HCT116 (cell line): Measurements from ENCODE around the gene CREBRF. TPM values are rescaled to one million over a fixed set of nuclear protein-coding genes. Genes with fewer than 3 reads are reported as not detected.
"Not testable (repeated sequence)": the region's sequence is repeated elsewhere in the genome, so short reads cannot be mapped to it uniquely, and the experiment has no call there.

Experiments used
- ATAC-seq: fragments of 200-7000 bp; cut with Tn5 transposase; 2 replicates; pipeline ENCODE4 v1.9.1; 2020; ENCODE audit warnings: mild to moderate bottlenecking, moderate library complexity
- BruUV-seq: library from RNA; stranded (reverse); fragments of 400-500 nt; replicated peaks from 2 replicates; lab custom pipeline; 2021; lab: Mats Ljungman, UMichigan
- CTCF ChIA-PET: fragments of 300-600 bp; sonication (Branson Sonifier 250); formaldehyde crosslinking; loops from one replicate; lab custom pipeline; 2021; ENCODE audit warnings: antibody characterized with exemption; lab: Charles Lee
- POLR2A ChIA-PET: fragments of 300-600, 350-600 bp; sonication (Branson Sonifier 250); formaldehyde crosslinking; loops from one replicate; lab custom pipeline; 2021; ENCODE audit warnings: antibody characterized with exemption; lab: Charles Lee
- RAD21 ChIA-PET, 2 experiments: fragments of 300-600 bp; sonication (Branson Sonifier 250); formaldehyde crosslinking; loops; one replicate each; lab custom pipeline; 2023; ENCODE audit warnings: low total read pairs in 2 of 2; ENCODE audit not compliant: uncharacterized antibody in 2 of 2, unreplicated experiment in 2 of 2, low non-redundant PET in 1 of 2; lab: Charles Lee
- DNase-seq: peaks from one replicate; pipeline ENCODE4 v3.0.0-alpha.2; 2010; ENCODE audit warnings: low read depth, low spot score
- H2AFZ ChIP-seq: fragments of 200-600 bp; shearing (Covaris generic), sonication (generic); 2 replicates; pipeline ENCODE4 v1.6.1; 2017; ENCODE audit warnings: low read depth, mixed run types, mixed read lengths, antibody characterized with exemption, low read length; ENCODE audit not compliant: poor library complexity, severe bottlenecking
- H3K27ac ChIP-seq: 2 replicates; pipeline ENCODE4 v1.5.1; 2012; ENCODE audit warnings: low read depth, low read length
- H3K27me3 ChIP-seq: fragments of 200-600 bp; sonication (generic); 2 replicates; pipeline ENCODE4 v1.6.1; 2016; ENCODE audit warnings: mixed run types, low read length, mixed read lengths; ENCODE audit not compliant: insufficient read depth
- H3K36me3 ChIP-seq, 2 experiments: fragments of 200-500 bp in 1 of 2; fragments of 200-600 bp in 1 of 2; sonication (Bioruptor generic) in 1 of 2; sonication (generic) in 1 of 2; 2 replicates each; pipeline versions ENCODE4 v1.5.1 to v1.6.1; 2014 to 2016; ENCODE audit warnings: low read length in 2 of 2, inconsistent platforms in 1 of 2, mixed read lengths in 1 of 2, mixed run types in 1 of 2; ENCODE audit not compliant: insufficient read depth in 2 of 2, control insufficient read depth in 1 of 2
- H3K4me1 ChIP-seq, 2 experiments: fragments of 200-600 bp in 1 of 2; sonication (generic) in 1 of 2; 2 replicates each; pipeline versions ENCODE4 v1.5.1 to v1.6.1; 2012 to 2017; ENCODE audit warnings: low read length in 2 of 2, inconsistent platforms in 1 of 2, mild to moderate bottlenecking in 1 of 2, mixed read lengths in 1 of 2, mixed run types in 1 of 2, moderate library complexity in 1 of 2; ENCODE audit not compliant: insufficient read depth in 2 of 2, control insufficient read depth in 1 of 2
- H3K4me2 ChIP-seq: fragments of 200-600 bp; sonication (generic); 2 replicates; pipeline ENCODE4 v1.6.1; 2017; ENCODE audit warnings: mixed run types, low read length, mixed read lengths
- H3K4me3 ChIP-seq, 2 experiments: fragments of 200-600 bp in 1 of 2; sonication (generic) in 1 of 2; replicated peaks in 1 of 2; 2 replicates each; pipeline ENCODE4 v1.5.1; 2011 to 2016; ENCODE audit warnings: low read length in 2 of 2, control low read depth in 1 of 2, low read depth in 1 of 2, mild to moderate bottlenecking in 1 of 2, mixed read lengths in 1 of 2, mixed run types in 1 of 2
- H3K79me2 ChIP-seq: fragments of 200-600 bp; sonication (generic); 2 replicates; pipeline ENCODE4 v1.6.1; 2017; ENCODE audit warnings: mild to moderate bottlenecking, mixed run types, low read length, moderate library complexity, mixed read lengths; ENCODE audit not compliant: insufficient read depth
- H3K9ac ChIP-seq: fragments of 200-600 bp; sonication (generic); 2 replicates; pipeline ENCODE4 v1.6.1; 2016; ENCODE audit warnings: low read length, mixed read lengths
- H3K9me2 ChIP-seq: fragments of 200-600 bp; sonication (generic), shearing (Covaris generic); 2 replicates; pipeline ENCODE4 v1.6.1; 2017; ENCODE audit warnings: mixed run types, mild to moderate bottlenecking, moderate library complexity; ENCODE audit not compliant: insufficient read depth
- H3K9me3 ChIP-seq, 2 experiments: fragments of 200-500 bp in 1 of 2; fragments of 200-600 bp in 1 of 2; sonication (Bioruptor generic) in 1 of 2; sonication (generic) in 1 of 2; 2 replicates each; pipeline ENCODE4 v1.6.1; 2014 to 2017; ENCODE audit warnings: low read length in 2 of 2, mixed read lengths in 2 of 2, inconsistent platforms in 1 of 2, low read depth in 1 of 2, mild to moderate bottlenecking in 1 of 2, mixed run types in 1 of 2, moderate library complexity in 1 of 2; ENCODE audit not compliant: control insufficient read depth in 1 of 2, insufficient read depth in 1 of 2
- H4K20me1 ChIP-seq: fragments of 200-600 bp; sonication (generic), shearing (Covaris generic); 2 replicates; pipeline ENCODE4 v1.6.1; 2017; ENCODE audit warnings: mixed run types, mild to moderate bottlenecking, moderate library complexity; ENCODE audit not compliant: insufficient read depth
- ATF3 ChIP-seq: IDR thresholded peaks from 2 replicates; pipeline ENCODE4 v1.6.1; 2012
- CTCF ChIP-seq, 3 experiments: fragments of 200-600 bp in 1 of 3; sonication (generic) in 1 of 3; IDR thresholded peaks in 2 of 3; conservative IDR thresholded peaks in 1 of 3; 2 replicates each; pipeline ENCODE4 v1.5.1; 2012 to 2017; ENCODE audit warnings: low read depth in 2 of 3, low read length in 2 of 3, antibody characterized with exemption in 1 of 3, borderline replicate concordance in 1 of 3, control low read depth in 1 of 3, mild to moderate bottlenecking in 1 of 3, mixed read lengths in 1 of 3, mixed run types in 1 of 3, moderate library complexity in 1 of 3; ENCODE audit not compliant: insufficient read depth in 1 of 3
- FOSL1 ChIP-seq: IDR thresholded peaks from 2 replicates; pipeline ENCODE4 v1.6.1; 2012; ENCODE audit warnings: low read depth
- REST ChIP-seq: IDR thresholded peaks from 2 replicates; pipeline ENCODE4 v1.6.1; 2012; ENCODE audit warnings: low read depth
- SP1 ChIP-seq: IDR thresholded peaks from 2 replicates; pipeline ENCODE4 v1.6.1; 2012; ENCODE audit warnings: low read depth
- YY1 ChIP-seq: IDR thresholded peaks from 2 replicates; pipeline ENCODE4 v1.6.1; 2011; ENCODE audit warnings: low read length, low read depth, moderate library complexity, mild to moderate bottlenecking; ENCODE audit not compliant: insufficient replicate concordance; ENCODE audit errors: extremely low read depth
- intact Hi-C: fragments of 100-400 bp; cut with micrococcal nuclease; formaldehyde crosslinking; loops from 2 replicates; pipeline ENCODE4 v1.10.0; 2022
- total RNA-seq: library from RNA; stranded (reverse); gene quantifications from one replicate; pipeline ENCODE4 v1.2.1, GENCODE V29; 2021; ENCODE audit not compliant: unreplicated experiment

The CREBRF gene
- total RNA-seq, 1 experiment from 2014 or later = 7.7 TPM

GRCh38 chr5:173119719-173120118, 63.6 kb downstream of the CREBRF start (continued):
- no peak for TF ChIP-seq REST

GRCh38 chr5:173123416-173123815, 67.3 kb downstream of the CREBRF start:
- intact Hi-C loops = no loop called here
- ChIA-PET CTCF (no interaction called here), RAD21 (no interaction called here), POLR2A (no interaction called here)
- ATAC-seq (no peak), DNase-seq (no peak)
- Histone ChIP-seq H3K9me2 (no peaks in the 10 kb centered on the region), H3K4me1 (no peaks in the 10 kb centered on the region), H2AFZ (no peak overlapping the region), H3K9ac (no peak overlapping the region), H3K4me3 (no peak overlapping the region), H3K4me2 (no peak overlapping the region), H3K27me3 (no peaks in the 10 kb centered on the region), H4K20me1 (no peaks in the 10 kb centered on the region), H3K27ac (no peak overlapping the region), H3K79me2 (no peaks in the 10 kb centered on the region), H3K9me3 (no peaks in the 10 kb centered on the region), H3K36me3 (no peaks in the 10 kb centered on the region)
- BruUV-seq = no TSS peak
- TF ChIP-seq YY1 = no peak
- no peak for TF ChIP-seq ATF3
- TF ChIP-seq SP1 = no peak
- TF ChIP-seq FOSL1 = no peak
- no peak for TF ChIP-seq CTCF (IDR thresholded peaks at IDR 0.05 in 2 of 3, conservative IDR thresholded peaks at IDR 0.05 in 1 of 3; ENCODE audit: borderline replicate concordance in 1 of 3, insufficient read depth in 1 of 3, low read depth in 2 of 3, low read length in 2 of 3)

- DNase-seq, ATAC-seq, H3K9ac ChIP-seq, H3K27ac ChIP-seq, H3K27me3 ChIP-seq, RAD21 ChIA-PET, intact Hi-C loops, H4K20me1 ChIP-seq, H2AFZ ChIP-seq, H3K4me3 ChIP-seq, H3K4me1 ChIP-seq, H3K9me3 ChIP-seq, BruUV-seq, H3K4me2 ChIP-seq, H3K9me2 ChIP-seq, H3K79me2 ChIP-seq, H3K36me3 ChIP-seq, CTCF ChIA-PET: not testable (repeated sequence)
- POLR2A ChIA-PET = interaction anchor here (0.6 to 0.7 kb wide), 2 partner anchors 150 to 418 kb away, joined by 3 read pairs; no protein-coding TSS in a partner anchor
Observed at GRCh38 chr5:173132166-173132565, 76.0 kb downstream of the CREBRF start.
